Cardiac fibroblast (primary cell): ENCODE measurements around the gene UBE2V1.
A peak's percentile ranks its signal among the peaks of the same experiment; 100 is the strongest.

ENCODE experiments used
- DNase-seq, 2 donors: peaks; one replicate each; pipeline versions ENCODE4 v3.0.0 to v3.0.0-alpha.2; 2010; ENCODE audit warnings: low read depth in 2 of 2
- H3K4me3 ChIP-seq, 2 donors: replicated peaks in 1 of 2; 1 replicate in 1 of 2; 2 replicates in 1 of 2; pipeline ENCODE4 v1.5.1; 2011; ENCODE audit warnings: low read depth in 2 of 2, low read length in 2 of 2, mild to moderate bottlenecking in 2 of 2, moderate library complexity in 1 of 2
- TF ChIP-seq, protein P1 (sequence below): IDR thresholded peaks from one replicate; pipeline ENCODE4 v1.5.1; 2011; ENCODE audit warnings: low read depth, mild to moderate bottlenecking, low read length, inconsistent platforms

UBE2V1 gene

GRCh38 chr20:50149481-50150254, 36.7 kb upstream of the UBE2V1 start:
- no peak for DNase-seq
- H3K4me3 ChIP-seq: no peak overlapping the region
- TF ChIP-seq, protein P1, sequence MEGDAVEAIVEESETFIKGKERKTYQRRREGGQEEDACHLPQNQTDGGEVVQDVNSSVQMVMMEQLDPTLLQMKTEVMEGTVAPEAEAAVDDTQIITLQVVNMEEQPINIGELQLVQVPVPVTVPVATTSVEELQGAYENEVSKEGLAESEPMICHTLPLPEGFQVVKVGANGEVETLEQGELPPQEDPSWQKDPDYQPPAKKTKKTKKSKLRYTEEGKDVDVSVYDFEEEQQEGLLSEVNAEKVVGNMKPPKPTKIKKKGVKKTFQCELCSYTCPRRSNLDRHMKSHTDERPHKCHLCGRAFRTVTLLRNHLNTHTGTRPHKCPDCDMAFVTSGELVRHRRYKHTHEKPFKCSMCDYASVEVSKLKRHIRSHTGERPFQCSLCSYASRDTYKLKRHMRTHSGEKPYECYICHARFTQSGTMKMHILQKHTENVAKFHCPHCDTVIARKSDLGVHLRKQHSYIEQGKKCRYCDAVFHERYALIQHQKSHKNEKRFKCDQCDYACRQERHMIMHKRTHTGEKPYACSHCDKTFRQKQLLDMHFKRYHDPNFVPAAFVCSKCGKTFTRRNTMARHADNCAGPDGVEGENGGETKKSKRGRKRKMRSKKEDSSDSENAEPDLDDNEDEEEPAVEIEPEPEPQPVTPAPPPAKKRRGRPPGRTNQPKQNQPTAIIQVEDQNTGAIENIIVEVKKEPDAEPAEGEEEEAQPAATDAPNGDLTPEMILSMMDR: no peak

- H3K4me3 ChIP-seq: no peak overlapping the region
- TF ChIP-seq, protein P1: no peak
- DNase-seq: peak in 1 of 2 donors; percentile 55
Observed at GRCh38 chr20:50146732-50147662, 34.0 kb upstream of the UBE2V1 start.

- TF ChIP-seq, protein P1: no peak
- DNase-seq: no peak
- no peak overlapping the region for H3K4me3 ChIP-seq
Observed at GRCh38 chr20:50146214-50146613, 33.3 kb upstream of the UBE2V1 start.

DNA sequence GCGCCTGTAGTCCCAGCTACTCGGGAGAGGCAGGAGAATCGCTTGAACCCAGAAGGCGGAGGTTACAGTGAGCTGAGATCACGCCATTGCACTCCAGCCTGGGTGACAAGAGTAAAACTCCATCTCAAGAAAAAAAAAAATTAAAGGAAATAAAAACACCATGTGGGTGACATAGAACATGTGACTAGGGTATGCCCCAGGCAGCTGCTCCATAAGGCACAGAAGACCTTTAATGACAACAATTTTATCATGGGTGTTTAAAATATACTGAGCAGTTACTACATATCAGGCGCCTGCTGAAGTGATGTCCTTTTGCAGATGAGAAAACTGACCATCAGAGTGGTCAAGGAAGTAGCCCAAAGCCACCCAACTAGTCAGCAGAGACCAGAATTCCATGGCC, 32.6 kb upstream of the UBE2V1 start:
- no peak for DNase-seq
- no peak overlapping the region for H3K4me3 ChIP-seq
- TF ChIP-seq, protein P1: no peak

GRCh38 chr20:50144362-50144761, 31.4 kb upstream of the UBE2V1 start:
- H3K4me3 ChIP-seq: no peak overlapping the region
- DNase-seq: peak; percentile 97 to 100
- TF ChIP-seq, protein P1: no peak

GRCh38 chr20:50142812-50143211, 29.9 kb upstream of the UBE2V1 start:
- TF ChIP-seq, protein P1: no peak

More at GRCh38 chr20:50142812-50143211, 29.9 kb upstream of the UBE2V1 start:
- DNase-seq: no peak
- H3K4me3 ChIP-seq: no peak overlapping the region
